Sigmoid colon (tissue), 4 donors: ENCODE measurements around the gene NSG2.

Experiments
- EP300 ChIP-seq, 4 donors: sonication (generic); formaldehyde crosslinking; IDR thresholded peaks; one replicate each; pipeline ENCODE4 v1.6.1; 2017; ENCODE audit warnings: antibody characterized with exemption in 4 of 4
- POLR2A ChIP-seq, 2 donors: fragments of 450-650 bp; IDR thresholded peaks; one replicate each; pipeline ENCODE4 v1.6.1; 2016; ENCODE audit warnings: antibody characterized with exemption in 2 of 2, mild to moderate bottlenecking in 2 of 2, moderate library complexity in 2 of 2
- TF ChIP-seq, protein P1 (sequence below), 4 experiments: fragments of 450-650 bp in 3 of 4; fragments of 200-600 bp in 1 of 4; IDR thresholded peaks; one replicate each; pipeline ENCODE4 v1.5.1; 2016 to 2019; ENCODE audit warnings: antibody characterized with exemption in 4 of 4, mild to moderate bottlenecking in 3 of 4, moderate library complexity in 2 of 4

DNA sequence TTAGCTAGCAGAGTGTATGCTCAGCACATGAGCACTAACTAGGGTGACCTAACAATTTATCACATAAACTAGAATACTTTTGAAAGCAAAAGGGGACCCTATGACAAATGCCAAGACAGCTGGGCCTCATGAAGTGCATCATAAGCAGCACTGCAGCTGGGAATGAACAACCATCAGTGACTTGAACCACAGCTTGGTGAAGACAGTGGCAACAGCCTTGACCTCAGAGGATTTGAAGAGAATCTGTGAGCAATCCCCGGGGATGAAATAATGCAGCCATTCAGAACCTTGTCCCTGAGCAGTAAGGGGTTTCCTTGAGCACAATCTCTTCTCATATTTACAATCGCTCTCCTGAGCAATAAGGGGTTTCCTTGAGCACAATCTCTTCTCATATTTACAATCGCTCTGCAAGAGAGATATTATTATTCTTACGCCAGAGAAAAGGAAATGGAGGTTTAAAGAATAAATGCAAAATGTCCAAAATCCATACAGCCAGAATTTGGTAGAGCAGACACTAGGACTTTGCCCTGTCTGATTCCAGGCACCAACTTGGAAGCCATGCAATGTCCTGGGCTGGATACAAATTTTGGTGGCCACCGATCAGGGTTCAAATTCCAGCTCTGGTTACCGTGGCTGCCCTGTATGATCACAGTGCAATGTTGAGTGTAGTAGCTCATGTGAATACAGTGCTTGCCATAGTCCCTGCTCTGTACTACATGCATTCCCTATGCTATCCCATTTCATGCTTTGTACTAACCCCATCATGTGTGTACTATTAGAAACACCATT lies 846 bp upstream of the NSG2 start:
- TF ChIP-seq, protein P1, sequence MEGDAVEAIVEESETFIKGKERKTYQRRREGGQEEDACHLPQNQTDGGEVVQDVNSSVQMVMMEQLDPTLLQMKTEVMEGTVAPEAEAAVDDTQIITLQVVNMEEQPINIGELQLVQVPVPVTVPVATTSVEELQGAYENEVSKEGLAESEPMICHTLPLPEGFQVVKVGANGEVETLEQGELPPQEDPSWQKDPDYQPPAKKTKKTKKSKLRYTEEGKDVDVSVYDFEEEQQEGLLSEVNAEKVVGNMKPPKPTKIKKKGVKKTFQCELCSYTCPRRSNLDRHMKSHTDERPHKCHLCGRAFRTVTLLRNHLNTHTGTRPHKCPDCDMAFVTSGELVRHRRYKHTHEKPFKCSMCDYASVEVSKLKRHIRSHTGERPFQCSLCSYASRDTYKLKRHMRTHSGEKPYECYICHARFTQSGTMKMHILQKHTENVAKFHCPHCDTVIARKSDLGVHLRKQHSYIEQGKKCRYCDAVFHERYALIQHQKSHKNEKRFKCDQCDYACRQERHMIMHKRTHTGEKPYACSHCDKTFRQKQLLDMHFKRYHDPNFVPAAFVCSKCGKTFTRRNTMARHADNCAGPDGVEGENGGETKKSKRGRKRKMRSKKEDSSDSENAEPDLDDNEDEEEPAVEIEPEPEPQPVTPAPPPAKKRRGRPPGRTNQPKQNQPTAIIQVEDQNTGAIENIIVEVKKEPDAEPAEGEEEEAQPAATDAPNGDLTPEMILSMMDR (IDR thresholded peaks at IDR 0.05): no peak
- no peak for TF ChIP-seq EP300 (IDR thresholded peaks at IDR 0.05)
- no peak for TF ChIP-seq POLR2A (IDR thresholded peaks at IDR 0.05)
